Ovary (tissue), 3 donors: ENCODE results near the gene SERBP1.

Source experiments
- POLR2A ChIP-seq: fragments of 450-650 bp; IDR thresholded peaks from one replicate; pipeline ENCODE4 v1.6.1; 2017; ENCODE audit warnings: antibody characterized with exemption, mild to moderate bottlenecking, moderate library complexity
- TF ChIP-seq, protein P1 (sequence below), 3 donors: fragments of 450-650 bp in 2 of 3; fragments of 200-600 bp in 1 of 3; IDR thresholded peaks; one replicate each; pipeline versions ENCODE4 v1.5.1 to v1.8.0; 2016 to 2022; ENCODE audit warnings: antibody characterized with exemption in 3 of 3, mild to moderate bottlenecking in 1 of 3
- donor health status: DM: no; HTN: no; CAD: no.

DNA sequence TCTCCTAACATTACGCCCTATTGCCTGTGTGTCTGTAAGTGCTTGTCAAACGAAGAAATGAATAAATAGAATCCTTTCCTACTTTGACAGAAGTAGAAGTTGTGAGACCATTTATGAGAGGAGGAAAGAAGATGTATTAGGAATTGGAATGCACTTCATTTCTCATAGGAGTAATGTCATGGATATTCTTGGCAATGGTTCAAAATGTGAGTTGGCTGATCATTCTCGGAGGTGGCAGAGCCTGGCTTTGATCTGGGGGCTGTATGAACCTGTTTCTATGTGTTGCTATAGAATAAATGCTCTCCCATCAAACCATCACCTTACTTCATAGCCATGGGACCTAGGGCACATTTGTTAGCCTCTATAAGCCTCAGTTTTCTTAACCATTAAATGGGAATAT, 10.1 kb upstream of the SERBP1 start:
- TF ChIP-seq, protein P1, sequence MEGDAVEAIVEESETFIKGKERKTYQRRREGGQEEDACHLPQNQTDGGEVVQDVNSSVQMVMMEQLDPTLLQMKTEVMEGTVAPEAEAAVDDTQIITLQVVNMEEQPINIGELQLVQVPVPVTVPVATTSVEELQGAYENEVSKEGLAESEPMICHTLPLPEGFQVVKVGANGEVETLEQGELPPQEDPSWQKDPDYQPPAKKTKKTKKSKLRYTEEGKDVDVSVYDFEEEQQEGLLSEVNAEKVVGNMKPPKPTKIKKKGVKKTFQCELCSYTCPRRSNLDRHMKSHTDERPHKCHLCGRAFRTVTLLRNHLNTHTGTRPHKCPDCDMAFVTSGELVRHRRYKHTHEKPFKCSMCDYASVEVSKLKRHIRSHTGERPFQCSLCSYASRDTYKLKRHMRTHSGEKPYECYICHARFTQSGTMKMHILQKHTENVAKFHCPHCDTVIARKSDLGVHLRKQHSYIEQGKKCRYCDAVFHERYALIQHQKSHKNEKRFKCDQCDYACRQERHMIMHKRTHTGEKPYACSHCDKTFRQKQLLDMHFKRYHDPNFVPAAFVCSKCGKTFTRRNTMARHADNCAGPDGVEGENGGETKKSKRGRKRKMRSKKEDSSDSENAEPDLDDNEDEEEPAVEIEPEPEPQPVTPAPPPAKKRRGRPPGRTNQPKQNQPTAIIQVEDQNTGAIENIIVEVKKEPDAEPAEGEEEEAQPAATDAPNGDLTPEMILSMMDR (IDR thresholded peaks at IDR 0.05) = no peak
- TF ChIP-seq POLR2A = no peak
